NT2/D1 (cell line): ENCODE data around the gene AQP11.

Experiments
- SUZ12 ChIP-seq: IDR thresholded peaks from 2 replicates; pipeline ENCODE4 v1.6.1; 2011; ENCODE audit not compliant: insufficient read length, insufficient read depth; ENCODE audit errors: extremely low read depth
- YY1 ChIP-seq: IDR thresholded peaks from 2 replicates; pipeline ENCODE4 v1.6.1; 2011; ENCODE audit not compliant: insufficient read length, insufficient read depth
- ZNF274 ChIP-seq: IDR thresholded peaks from 2 replicates; pipeline ENCODE4 v1.6.1; 2011; ENCODE audit warnings: mild to moderate bottlenecking, low read depth, low read length

DNA sequence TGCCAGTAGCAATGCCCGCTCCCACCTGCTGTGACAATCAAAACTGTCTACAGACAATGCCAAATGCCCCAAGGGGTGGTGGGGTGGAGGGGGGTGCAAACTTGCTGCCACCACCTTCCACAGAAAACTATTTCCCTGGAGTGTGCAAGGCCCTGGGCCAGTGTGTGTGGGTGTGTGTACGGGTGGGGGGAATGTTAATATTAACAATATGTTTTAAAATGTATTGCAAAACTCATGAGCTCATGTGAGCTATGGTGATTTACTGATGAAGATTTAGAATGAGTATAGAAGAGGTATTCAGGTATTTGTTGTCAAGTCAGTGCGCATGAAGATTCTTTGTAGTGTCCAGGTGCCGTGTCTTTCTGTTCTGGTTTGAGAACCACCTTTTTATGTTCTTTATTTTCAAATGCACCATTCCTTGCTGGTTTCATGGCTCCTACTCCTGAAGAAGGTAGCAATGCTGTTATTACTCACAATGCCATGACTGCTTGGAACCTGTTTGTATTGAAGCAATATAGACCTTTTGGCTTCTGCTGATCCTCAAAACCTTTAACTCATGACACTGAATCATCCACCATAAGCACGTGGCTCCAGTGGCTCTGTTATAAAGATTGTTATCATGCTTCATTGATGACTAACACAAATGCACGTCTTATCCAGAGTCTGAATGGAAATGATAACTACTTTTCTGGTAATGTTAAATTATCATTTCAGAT is 29.9 kb upstream of the AQP11 start:
- TF ChIP-seq ZNF274 (no peak), YY1 (no peak), SUZ12 (no peak)
